Spinal cord (tissue), 10 donors: ENCODE measurements around the gene FAT3. TPM values are rescaled to one million over a fixed set of nuclear protein-coding genes. Genes with fewer than 3 reads are reported as not detected.

Experiments used
- DNase-seq, 6 donors: peaks; one replicate each; pipeline versions ENCODE4 v3.0.0 to v3.0.0-alpha.2; 2013 to 2015; ENCODE audit warnings: low spot score in 6 of 6, low read depth in 4 of 6
- H3K27ac ChIP-seq: one replicate; pipeline ENCODE4 v1.5.1; 2013; ENCODE audit warnings: low read depth, low read length, control low read depth
- H3K27me3 ChIP-seq: one replicate; pipeline ENCODE4 v1.6.1; 2013; ENCODE audit warnings: low read length; ENCODE audit not compliant: control insufficient read depth, insufficient read depth
- H3K36me3 ChIP-seq: one replicate; pipeline ENCODE4 v1.6.1; 2013; ENCODE audit warnings: low read length; ENCODE audit not compliant: control insufficient read depth, insufficient read depth
- H3K4me1 ChIP-seq: one replicate; pipeline ENCODE4 v1.6.1; 2013; ENCODE audit warnings: low read length; ENCODE audit not compliant: control insufficient read depth, insufficient read depth
- H3K4me3 ChIP-seq: one replicate; pipeline ENCODE4 v1.5.1; 2013; ENCODE audit warnings: low read depth, low read length, control low read depth
- H3K9me3 ChIP-seq: one replicate; pipeline ENCODE4 v1.6.1; 2013; ENCODE audit warnings: low read length; ENCODE audit not compliant: control insufficient read depth, insufficient read depth
- WGBS: methylation state at CpG from one replicate; pipeline ENCODE4 v1.1.5; 2013; ENCODE audit warnings: missing lambda C conversion rate; ENCODE audit not compliant: insufficient coverage; 5-methylcytosine and 5-hydroxymethylcytosine counted together
- long read RNA-seq, 4 donors: transcript quantifications; one replicate each; lab custom pipeline, GENCODE V29; 2026
- polyA plus RNA-seq, 2 donors: library from polyadenylated mRNA; unstranded; fragments of 120-200 nt; gene quantifications; one replicate each; pipeline ENCODE4 v1.2.1, GENCODE V29; 2013; ENCODE audit not compliant: insufficient read length in 2 of 2
- total RNA-seq, 2 donors: library from RNA; depleted of rRNA in 1 of 2; stranded (reverse); fragments of 120-200 nt in 1 of 2; fragments of >200 nt in 1 of 2; gene quantifications; one replicate each; pipeline versions ENCODE4 v1.2.3 to v1.2.4, GENCODE V29; 2013 to 2014
- donor health status: healthy.

The FAT3 gene
- total RNA-seq (10 to 100 TPM; 44.5 to 87.7 TPM), polyA plus RNA-seq (10 to 100 TPM; 39.5 to 50.5 TPM)
- long read RNA-seq, donor 1, partial matches to known transcripts = 0 of 4 reads
- long read RNA-seq, donor 1, other reads (novel, unspliced or antisense) = 0 of 4 reads
- long read RNA-seq, donor 2, partial matches to known transcripts = 0 of 1 reads
- long read RNA-seq, donor 2, other reads (novel, unspliced or antisense) = 0 of 1 reads
- long read RNA-seq, donor 3, partial matches to known transcripts = 0 of 1 reads
- long read RNA-seq, donor 3, other reads (novel, unspliced or antisense) = 0 of 1 reads
- long read RNA-seq, donor 4 = 0 reads

DNA sequence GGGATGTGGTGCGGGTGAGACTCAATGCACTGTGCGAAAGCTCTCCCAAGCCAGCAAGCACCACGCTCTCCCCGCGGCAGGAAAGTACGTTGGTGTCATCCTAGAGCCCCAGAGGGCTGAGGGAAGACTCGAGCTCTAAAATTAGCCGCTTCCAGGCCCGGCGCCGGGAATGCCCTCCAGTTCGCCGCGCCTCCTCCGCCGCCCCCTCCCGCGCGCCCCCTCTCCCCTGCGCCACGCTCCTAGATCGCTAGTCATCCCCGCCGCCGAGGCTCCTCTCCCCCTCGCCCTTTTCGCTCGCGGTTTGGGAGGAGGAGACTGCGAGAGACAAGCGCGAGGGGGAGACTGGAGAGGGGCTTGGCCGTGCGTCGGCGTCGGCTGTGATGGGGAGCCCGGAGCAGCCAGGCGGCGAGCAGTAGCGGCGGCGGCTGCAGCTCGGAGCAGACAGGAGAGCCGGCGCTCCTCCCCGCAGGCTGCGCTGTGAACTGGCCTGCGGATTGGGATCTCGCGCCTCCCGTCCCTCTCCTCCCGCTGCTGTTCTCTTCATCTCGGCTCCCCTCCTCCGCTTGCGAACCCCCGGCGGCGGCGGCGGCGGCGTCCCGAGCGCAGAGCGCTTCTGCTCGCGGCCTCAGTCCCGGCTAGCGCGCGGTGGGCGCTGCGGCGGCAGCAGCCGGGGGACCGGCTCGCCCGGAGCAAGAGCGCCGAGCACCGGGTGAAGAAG is at the start of gene FAT3:
TSS of gene FAT3 (plus strand) at position 412 of the 718 bp plus-strand sequence. CDS start 127,295 bp downstream, outside the sequence.
- peak within 1 kb of the TSS; percentile 73 for H3K4me3 ChIP-seq
- H3K4me1 ChIP-seq = peaks cover 38% of the 10 kb centered on the region
- peak in 5 of 6 donors; percentile 64 to 96 (median 80) for DNase-seq
- H3K27me3 ChIP-seq = peaks cover 6% of the 10 kb centered on the region
- WGBS = under 1% methylated on average over 80 of the region's 82 CpGs
- H3K9me3 ChIP-seq = no peaks in the 10 kb centered on the region
- no peaks in the 10 kb centered on the region for H3K36me3 ChIP-seq
- peak within 1 kb of the TSS; percentile 92 for H3K27ac ChIP-seq

DNA sequence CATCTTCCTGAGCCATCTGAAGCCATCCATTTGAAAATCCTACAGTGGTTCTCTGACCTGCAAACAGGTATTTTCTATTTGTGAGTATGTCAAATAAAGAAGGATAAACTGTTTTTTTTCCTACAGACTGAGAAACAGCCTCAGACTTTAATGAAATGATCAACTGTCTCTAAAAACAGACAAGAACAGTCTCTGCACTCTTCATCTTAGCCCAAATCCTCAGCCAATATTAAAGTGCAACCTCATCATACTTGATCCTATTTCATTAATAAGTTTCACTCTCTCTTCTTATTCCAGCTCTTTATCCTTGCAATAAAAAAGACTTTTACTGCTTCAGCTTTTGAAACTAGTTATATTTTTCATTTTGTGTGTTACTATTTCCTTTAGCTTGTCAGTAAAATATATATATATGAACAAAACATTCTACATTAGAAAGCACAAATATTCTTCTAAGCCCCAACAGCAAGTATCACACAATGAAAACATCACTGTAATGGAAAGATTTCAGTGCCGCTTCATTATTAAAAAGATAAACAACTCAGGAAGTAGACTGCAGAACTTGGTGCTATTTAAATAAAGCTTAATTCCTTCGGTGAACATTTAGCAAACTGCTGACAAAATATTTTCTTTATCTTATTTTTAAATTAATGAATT is 45.5 kb upstream of the FAT3 start:
- WGBS = no CpG with 5 or more reads among the region's 2 CpGs
- H3K27me3 ChIP-seq = no peaks in the 10 kb centered on the region
- no peaks in the 10 kb centered on the region for H3K4me1 ChIP-seq
- DNase-seq = peak in 1 of 6 donors; percentile 12
- H3K9me3 ChIP-seq = no peaks in the 10 kb centered on the region
- H3K4me3 ChIP-seq = no peak overlapping the region
- no peak overlapping the region for H3K27ac ChIP-seq
- no peaks in the 10 kb centered on the region for H3K36me3 ChIP-seq

GRCh38 chr11:92180226-92180625 is 44.4 kb upstream of the FAT3 start:
- Histone ChIP-seq H3K27ac (no peak overlapping the region), H3K4me1 (no peaks in the 10 kb centered on the region), H3K9me3 (no peaks in the 10 kb centered on the region), H3K27me3 (no peaks in the 10 kb centered on the region), H3K36me3 (no peaks in the 10 kb centered on the region), H3K4me3 (no peak overlapping the region)
- DNase-seq = no peak

- H3K4me3 ChIP-seq = no peak overlapping the region
- peak in 1 of 6 donors; percentile 4 for DNase-seq
- H3K9me3 ChIP-seq = no peaks in the 10 kb centered on the region
- WGBS = no CpG with 5 or more reads among the region's 5 CpGs
- no peaks in the 10 kb centered on the region for H3K4me1 ChIP-seq
- no peaks in the 10 kb centered on the region for H3K27me3 ChIP-seq
- no peaks in the 10 kb centered on the region for H3K36me3 ChIP-seq
- no peak overlapping the region for H3K27ac ChIP-seq
Measured at GRCh38 chr11:92180664-92181251, 43.9 kb upstream of the FAT3 start.

GRCh38 chr11:92190535-92191206 is 33.9 kb upstream of the FAT3 start:
- WGBS = no CpG with 5 or more reads among the region's 2 CpGs

GRCh38 chr11:92192141-92192540 is 32.5 kb upstream of the FAT3 start:
- Histone ChIP-seq H3K9me3 (no peaks in the 10 kb centered on the region), H3K4me1 (no peaks in the 10 kb centered on the region), H3K4me3 (no peak overlapping the region), H3K27me3 (no peaks in the 10 kb centered on the region), H3K36me3 (no peaks in the 10 kb centered on the region), H3K27ac (no peak overlapping the region)
- DNase-seq = no peak

More at GRCh38 chr11:92190535-92191206, 33.9 kb upstream of the FAT3 start:
- Histone ChIP-seq H3K36me3 (no peaks in the 10 kb centered on the region), H3K27ac (no peak overlapping the region), H3K4me3 (no peak overlapping the region), H3K27me3 (no peaks in the 10 kb centered on the region), H3K9me3 (no peaks in the 10 kb centered on the region), H3K4me1 (no peaks in the 10 kb centered on the region)
- no peak for DNase-seq

DNA sequence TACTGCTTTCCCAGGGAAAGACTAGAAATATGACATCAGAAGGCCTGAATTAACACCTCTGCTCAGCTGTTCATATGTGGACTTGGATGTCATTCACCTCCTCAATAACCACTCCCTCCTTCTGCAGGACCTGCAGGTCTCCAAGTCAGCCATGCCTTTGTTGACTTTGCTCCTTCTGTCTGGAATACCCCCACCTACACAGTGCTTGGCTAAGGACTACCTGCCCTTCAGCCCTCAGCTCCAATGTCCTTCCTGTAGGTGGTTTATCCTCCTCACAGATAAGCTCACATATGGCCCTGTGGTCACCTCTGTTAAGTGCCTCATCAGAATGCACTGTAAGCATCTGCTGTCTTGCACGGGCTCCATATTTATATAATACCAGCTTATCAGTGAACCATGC is 26.4 kb upstream of the FAT3 start:
- no peaks in the 10 kb centered on the region for H3K9me3 ChIP-seq
- H3K27me3 ChIP-seq = no peaks in the 10 kb centered on the region
- H3K27ac ChIP-seq = no peak overlapping the region
- no CpG with 5 or more reads among the region's 1 CpG for WGBS
- no peaks in the 10 kb centered on the region for H3K4me1 ChIP-seq
- H3K4me3 ChIP-seq = no peak overlapping the region
- no peak for DNase-seq
- H3K36me3 ChIP-seq = no peaks in the 10 kb centered on the region

DNA sequence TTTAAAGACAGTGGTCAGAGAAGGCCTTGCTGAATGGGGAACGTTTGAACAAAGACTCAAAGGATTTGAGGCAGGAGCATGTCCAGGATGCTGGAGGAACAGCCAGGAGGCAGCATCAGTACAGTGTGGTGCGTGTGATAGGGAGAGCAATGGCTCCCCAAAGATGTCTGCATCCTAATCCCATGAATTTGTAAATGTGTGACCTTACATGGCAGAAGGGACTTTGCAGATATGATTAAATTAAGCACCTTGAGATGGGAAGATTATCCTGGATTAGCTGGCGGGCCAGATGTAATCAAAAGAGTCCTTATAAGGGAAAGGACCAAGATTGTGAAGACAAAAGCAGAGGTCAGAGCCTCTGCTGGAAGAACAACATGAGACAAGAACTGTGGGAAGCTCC is 24.6 kb upstream of the FAT3 start:
- Histone ChIP-seq H3K36me3 (no peaks in the 10 kb centered on the region), H3K4me1 (no peaks in the 10 kb centered on the region), H3K27ac (no peak overlapping the region), H3K4me3 (no peak overlapping the region), H3K9me3 (no peaks in the 10 kb centered on the region), H3K27me3 (no peaks in the 10 kb centered on the region)
- DNase-seq = no peak
- 73% methylated on average over 3 of the region's 3 CpGs for WGBS

- Histone ChIP-seq H3K4me3 (no peak overlapping the region), H3K27me3 (no peaks in the 10 kb centered on the region), H3K27ac (no peak overlapping the region), H3K4me1 (no peaks in the 10 kb centered on the region), H3K36me3 (no peaks in the 10 kb centered on the region), H3K9me3 (no peaks in the 10 kb centered on the region)
- peak in 2 of 6 donors; percentile 28 to 71 for DNase-seq
- 0% methylated on average over 1 of the region's 2 CpGs for WGBS
Measured at GRCh38 chr11:92204731-92205130, 19.9 kb upstream of the FAT3 start.
